H1 (cell line): ENCODE results near the gene COL4A2. TPM values are rescaled to one million over a fixed set of nuclear protein-coding genes. Genes with fewer than 3 reads are reported as not detected.

ENCODE experiments used
- KDM4A ChIP-seq: IDR thresholded peaks from one replicate; pipeline ENCODE4 v1.7.1; 2012; ENCODE audit warnings: low read depth, mild to moderate bottlenecking, moderate library complexity, low read length, inconsistent platforms; ENCODE audit not compliant: severe bottlenecking
- TCF12 ChIP-seq: IDR thresholded peaks from 2 replicates; pipeline ENCODE4 v1.6.1; 2011; ENCODE audit warnings: low read depth, mild to moderate bottlenecking, low read length
- polyA plus RNA-seq, 7 experiments: library from polyadenylated mRNA; depleted of rRNA in 3 of 7; stranded (reverse) in 5 of 7; unstranded in 2 of 7; fragments of >200 nt in 5 of 7; fragments of 200-250 nt in 2 of 7; gene quantifications; 1 replicate in 5 of 7; 2 replicates in 1 of 7; 4 replicates in 1 of 7; pipeline versions ENCODE4 v1.2.1 to v1.2.3, GENCODE V29; 2011 to 2013; ENCODE audit warnings: missing spikeins in 2 of 7, mixed read lengths in 2 of 7
- total RNA-seq: library from RNA; stranded (reverse); fragmentation: NEBNext Ultra II Directional; extraction: Animal tissue kit (Norgen Biotek cat#: 25700); gene quantifications from 2 replicates; pipeline ENCODE4 v1.2.1, GENCODE V29; 2021
- TF ChIP-seq, protein P1 (sequence below): fragments of 300-600 bp; sonication (generic); IDR thresholded peaks from 2 replicates; pipeline ENCODE4 v1.7.1; 2012; ENCODE audit warnings: low read length, moderate library complexity, mild to moderate bottlenecking, inconsistent platforms; ENCODE audit not compliant: insufficient replicate concordance

Gene COL4A2
- total and polyA plus RNA-seq, 2 of the 8 experiments (the other 6 are each of a cell fraction or from before 2014, with no cell fraction given): 80.4 to 87.3 TPM

DNA sequence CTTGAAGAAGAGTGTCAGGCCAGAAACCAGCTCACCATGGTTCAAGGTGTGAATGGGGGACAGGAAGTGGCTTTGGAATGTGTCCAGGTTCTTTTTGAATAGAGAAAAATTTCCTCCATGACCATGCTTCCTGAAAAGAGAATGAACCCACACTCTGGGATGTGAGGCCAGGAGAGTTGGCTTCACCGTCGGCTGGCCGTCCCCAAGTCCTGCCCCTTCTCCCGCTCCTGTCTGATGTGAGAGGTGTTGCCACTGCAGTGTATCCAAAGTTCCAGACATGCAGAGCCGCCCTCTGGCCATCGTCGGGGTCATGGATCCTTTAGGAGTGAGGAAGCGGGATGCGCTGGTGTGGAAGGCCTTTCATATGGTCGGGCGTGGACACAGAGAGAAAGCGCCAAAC is 101.2 kb downstream of the COL4A2 start (continued):
- TF ChIP-seq, protein P1, sequence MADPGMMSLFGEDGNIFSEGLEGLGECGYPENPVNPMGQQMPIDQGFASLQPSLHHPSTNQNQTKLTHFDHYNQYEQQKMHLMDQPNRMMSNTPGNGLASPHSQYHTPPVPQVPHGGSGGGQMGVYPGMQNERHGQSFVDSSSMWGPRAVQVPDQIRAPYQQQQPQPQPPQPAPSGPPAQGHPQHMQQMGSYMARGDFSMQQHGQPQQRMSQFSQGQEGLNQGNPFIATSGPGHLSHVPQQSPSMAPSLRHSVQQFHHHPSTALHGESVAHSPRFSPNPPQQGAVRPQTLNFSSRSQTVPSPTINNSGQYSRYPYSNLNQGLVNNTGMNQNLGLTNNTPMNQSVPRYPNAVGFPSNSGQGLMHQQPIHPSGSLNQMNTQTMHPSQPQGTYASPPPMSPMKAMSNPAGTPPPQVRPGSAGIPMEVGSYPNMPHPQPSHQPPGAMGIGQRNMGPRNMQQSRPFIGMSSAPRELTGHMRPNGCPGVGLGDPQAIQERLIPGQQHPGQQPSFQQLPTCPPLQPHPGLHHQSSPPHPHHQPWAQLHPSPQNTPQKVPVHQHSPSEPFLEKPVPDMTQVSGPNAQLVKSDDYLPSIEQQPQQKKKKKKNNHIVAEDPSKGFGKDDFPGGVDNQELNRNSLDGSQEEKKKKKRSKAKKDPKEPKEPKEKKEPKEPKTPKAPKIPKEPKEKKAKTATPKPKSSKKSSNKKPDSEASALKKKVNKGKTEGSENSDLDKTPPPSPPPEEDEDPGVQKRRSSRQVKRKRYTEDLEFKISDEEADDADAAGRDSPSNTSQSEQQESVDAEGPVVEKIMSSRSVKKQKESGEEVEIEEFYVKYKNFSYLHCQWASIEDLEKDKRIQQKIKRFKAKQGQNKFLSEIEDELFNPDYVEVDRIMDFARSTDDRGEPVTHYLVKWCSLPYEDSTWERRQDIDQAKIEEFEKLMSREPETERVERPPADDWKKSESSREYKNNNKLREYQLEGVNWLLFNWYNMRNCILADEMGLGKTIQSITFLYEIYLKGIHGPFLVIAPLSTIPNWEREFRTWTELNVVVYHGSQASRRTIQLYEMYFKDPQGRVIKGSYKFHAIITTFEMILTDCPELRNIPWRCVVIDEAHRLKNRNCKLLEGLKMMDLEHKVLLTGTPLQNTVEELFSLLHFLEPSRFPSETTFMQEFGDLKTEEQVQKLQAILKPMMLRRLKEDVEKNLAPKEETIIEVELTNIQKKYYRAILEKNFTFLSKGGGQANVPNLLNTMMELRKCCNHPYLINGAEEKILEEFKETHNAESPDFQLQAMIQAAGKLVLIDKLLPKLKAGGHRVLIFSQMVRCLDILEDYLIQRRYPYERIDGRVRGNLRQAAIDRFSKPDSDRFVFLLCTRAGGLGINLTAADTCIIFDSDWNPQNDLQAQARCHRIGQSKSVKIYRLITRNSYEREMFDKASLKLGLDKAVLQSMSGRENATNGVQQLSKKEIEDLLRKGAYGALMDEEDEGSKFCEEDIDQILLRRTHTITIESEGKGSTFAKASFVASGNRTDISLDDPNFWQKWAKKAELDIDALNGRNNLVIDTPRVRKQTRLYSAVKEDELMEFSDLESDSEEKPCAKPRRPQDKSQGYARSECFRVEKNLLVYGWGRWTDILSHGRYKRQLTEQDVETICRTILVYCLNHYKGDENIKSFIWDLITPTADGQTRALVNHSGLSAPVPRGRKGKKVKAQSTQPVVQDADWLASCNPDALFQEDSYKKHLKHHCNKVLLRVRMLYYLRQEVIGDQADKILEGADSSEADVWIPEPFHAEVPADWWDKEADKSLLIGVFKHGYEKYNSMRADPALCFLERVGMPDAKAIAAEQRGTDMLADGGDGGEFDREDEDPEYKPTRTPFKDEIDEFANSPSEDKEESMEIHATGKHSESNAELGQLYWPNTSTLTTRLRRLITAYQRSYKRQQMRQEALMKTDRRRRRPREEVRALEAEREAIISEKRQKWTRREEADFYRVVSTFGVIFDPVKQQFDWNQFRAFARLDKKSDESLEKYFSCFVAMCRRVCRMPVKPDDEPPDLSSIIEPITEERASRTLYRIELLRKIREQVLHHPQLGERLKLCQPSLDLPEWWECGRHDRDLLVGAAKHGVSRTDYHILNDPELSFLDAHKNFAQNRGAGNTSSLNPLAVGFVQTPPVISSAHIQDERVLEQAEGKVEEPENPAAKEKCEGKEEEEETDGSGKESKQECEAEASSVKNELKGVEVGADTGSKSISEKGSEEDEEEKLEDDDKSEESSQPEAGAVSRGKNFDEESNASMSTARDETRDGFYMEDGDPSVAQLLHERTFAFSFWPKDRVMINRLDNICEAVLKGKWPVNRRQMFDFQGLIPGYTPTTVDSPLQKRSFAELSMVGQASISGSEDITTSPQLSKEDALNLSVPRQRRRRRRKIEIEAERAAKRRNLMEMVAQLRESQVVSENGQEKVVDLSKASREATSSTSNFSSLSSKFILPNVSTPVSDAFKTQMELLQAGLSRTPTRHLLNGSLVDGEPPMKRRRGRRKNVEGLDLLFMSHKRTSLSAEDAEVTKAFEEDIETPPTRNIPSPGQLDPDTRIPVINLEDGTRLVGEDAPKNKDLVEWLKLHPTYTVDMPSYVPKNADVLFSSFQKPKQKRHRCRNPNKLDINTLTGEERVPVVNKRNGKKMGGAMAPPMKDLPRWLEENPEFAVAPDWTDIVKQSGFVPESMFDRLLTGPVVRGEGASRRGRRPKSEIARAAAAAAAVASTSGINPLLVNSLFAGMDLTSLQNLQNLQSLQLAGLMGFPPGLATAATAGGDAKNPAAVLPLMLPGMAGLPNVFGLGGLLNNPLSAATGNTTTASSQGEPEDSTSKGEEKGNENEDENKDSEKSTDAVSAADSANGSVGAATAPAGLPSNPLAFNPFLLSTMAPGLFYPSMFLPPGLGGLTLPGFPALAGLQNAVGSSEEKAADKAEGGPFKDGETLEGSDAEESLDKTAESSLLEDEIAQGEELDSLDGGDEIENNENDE: no peak
- TF ChIP-seq KDM4A (no peak), TCF12 (no peak)
